Astrocyte (in vitro differentiated cells and primary cell): ENCODE measurements around the gene ARHGAP6.

Experiments used
- EZH2 ChIP-seq: IDR thresholded peaks from 2 replicates; pipeline ENCODE4 v1.6.1; 2012; ENCODE audit warnings: mild to moderate bottlenecking, low read length, inconsistent platforms; ENCODE audit not compliant: insufficient read depth
- TF ChIP-seq, protein P1 (sequence below): IDR thresholded peaks from 2 replicates; pipeline ENCODE4 v1.5.1; 2011; ENCODE audit warnings: low read depth, mild to moderate bottlenecking, inconsistent platforms, low read length, moderate library complexity; ENCODE audit not compliant: insufficient read depth

DNA sequence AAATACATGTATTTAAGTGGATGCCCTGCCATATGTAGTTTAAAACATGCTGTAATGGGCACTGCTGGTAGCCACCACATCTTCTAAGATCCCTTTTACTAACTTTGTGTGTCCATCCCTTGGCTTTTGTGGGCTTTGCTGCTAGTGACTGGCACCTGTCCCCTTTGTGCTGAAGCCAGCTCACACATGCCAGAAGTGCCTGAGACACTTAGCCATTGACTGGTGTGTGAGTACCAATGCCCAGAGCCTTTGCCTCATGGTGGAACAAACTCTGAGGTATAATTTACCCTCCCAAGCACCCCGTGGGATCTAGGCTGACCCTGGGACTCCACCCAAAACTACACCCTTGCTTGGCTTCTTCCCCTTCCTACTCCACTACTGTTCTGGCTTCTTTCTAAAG, 33.0 kb downstream of the ARHGAP6 start:
- TF ChIP-seq, protein P1, sequence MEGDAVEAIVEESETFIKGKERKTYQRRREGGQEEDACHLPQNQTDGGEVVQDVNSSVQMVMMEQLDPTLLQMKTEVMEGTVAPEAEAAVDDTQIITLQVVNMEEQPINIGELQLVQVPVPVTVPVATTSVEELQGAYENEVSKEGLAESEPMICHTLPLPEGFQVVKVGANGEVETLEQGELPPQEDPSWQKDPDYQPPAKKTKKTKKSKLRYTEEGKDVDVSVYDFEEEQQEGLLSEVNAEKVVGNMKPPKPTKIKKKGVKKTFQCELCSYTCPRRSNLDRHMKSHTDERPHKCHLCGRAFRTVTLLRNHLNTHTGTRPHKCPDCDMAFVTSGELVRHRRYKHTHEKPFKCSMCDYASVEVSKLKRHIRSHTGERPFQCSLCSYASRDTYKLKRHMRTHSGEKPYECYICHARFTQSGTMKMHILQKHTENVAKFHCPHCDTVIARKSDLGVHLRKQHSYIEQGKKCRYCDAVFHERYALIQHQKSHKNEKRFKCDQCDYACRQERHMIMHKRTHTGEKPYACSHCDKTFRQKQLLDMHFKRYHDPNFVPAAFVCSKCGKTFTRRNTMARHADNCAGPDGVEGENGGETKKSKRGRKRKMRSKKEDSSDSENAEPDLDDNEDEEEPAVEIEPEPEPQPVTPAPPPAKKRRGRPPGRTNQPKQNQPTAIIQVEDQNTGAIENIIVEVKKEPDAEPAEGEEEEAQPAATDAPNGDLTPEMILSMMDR = no peak
- TF ChIP-seq EZH2 = no peak
